IMR-90 (cell line): Measurements from ENCODE around the gene SELENOO. TPM values are rescaled to one million over a fixed set of nuclear protein-coding genes. Genes with fewer than 3 reads are reported as not detected.
A peak's percentile ranks its signal among the peaks of the same experiment; 100 is the strongest.

Source experiments
- ATAC-seq: fragments of 200-7000 bp; cut with Tn5 transposase; 2 replicates; pipeline ENCODE4 v1.9.1; 2020; ENCODE audit warnings: low read depth, mild to moderate bottlenecking, moderate library complexity
- BruUV-seq: library from RNA; stranded (reverse); fragments of 400-500 nt; replicated peaks from 2 replicates; lab custom pipeline; 2021; lab: Mats Ljungman, UMichigan
- CTCF ChIA-PET: fragments of 300-600 bp; formaldehyde crosslinking; extraction: SDS; loops from one replicate; lab custom pipeline; 2021; ENCODE audit warnings: antibody characterized with exemption; lab: Yijun Ruan, JAX
- POLR2A ChIA-PET: fragments of 300-600 bp; sonication (Branson Sonifier 250); formaldehyde crosslinking; loops from one replicate; lab custom pipeline; 2022; ENCODE audit warnings: antibody characterized with exemption; ENCODE audit not compliant: unreplicated experiment; lab: Charles Lee
- DNase-seq: peaks from one replicate; pipeline ENCODE4 v3.0.0; 2013
- H2AFZ ChIP-seq: replicated peaks from 2 replicates; pipeline ENCODE3; 2013; ENCODE audit warnings: low read length, mild to moderate bottlenecking; ENCODE audit not compliant: poor library complexity
- H2AK5ac ChIP-seq: 2 replicates; pipeline ENCODE4 v1.6.1; 2013; ENCODE audit warnings: low read depth, low read length, inconsistent platforms
- H2AK9ac ChIP-seq: replicated peaks from 2 replicates; pipeline ENCODE3; 2013; ENCODE audit warnings: mild to moderate bottlenecking, low read depth, low read length, moderate library complexity; ENCODE audit not compliant: poor library complexity
- H2BK120ac ChIP-seq: 2 replicates; pipeline ENCODE4 v1.6.1; 2013; ENCODE audit warnings: low read depth, low read length, inconsistent platforms
- H2BK15ac ChIP-seq: 3 replicates; pipeline ENCODE4 v1.6.1; 2013; ENCODE audit warnings: low read depth, low read length, inconsistent platforms
- H2BK20ac ChIP-seq: 2 replicates; pipeline ENCODE4 v1.6.1; 2013; ENCODE audit warnings: low read depth, mild to moderate bottlenecking, inconsistent platforms, low read length, moderate library complexity
- H2BK5ac ChIP-seq: 2 replicates; pipeline ENCODE4 v1.6.1; 2013; ENCODE audit warnings: mild to moderate bottlenecking, low read depth, low read length, inconsistent platforms; ENCODE audit not compliant: poor library complexity, severe bottlenecking
- H3K14ac ChIP-seq: replicated peaks from 2 replicates; pipeline ENCODE4 v1.6.1; 2013; ENCODE audit warnings: low read depth, low read length, inconsistent platforms
- H3K18ac ChIP-seq: 2 replicates; pipeline ENCODE4 v1.6.1; 2013; ENCODE audit warnings: low read depth, low read length, control low read depth
- H3K23ac ChIP-seq: 2 replicates; pipeline ENCODE4 v1.6.1; 2013; ENCODE audit warnings: low read depth, low read length, inconsistent platforms
- H3K27ac ChIP-seq: 2 replicates; pipeline ENCODE4 v1.5.1; 2013; ENCODE audit warnings: mild to moderate bottlenecking, control low read depth, low read length; ENCODE audit not compliant: insufficient read depth
- H3K27me3 ChIP-seq: 2 replicates; pipeline ENCODE4 v1.6.1; 2013; ENCODE audit warnings: low read length; ENCODE audit not compliant: control insufficient read depth, insufficient read depth
- H3K36me3 ChIP-seq: 2 replicates; pipeline ENCODE4 v1.6.1; 2013; ENCODE audit warnings: low read length, mixed read lengths; ENCODE audit not compliant: control insufficient read depth, insufficient read depth
- H3K4ac ChIP-seq: 2 replicates; pipeline ENCODE4 v1.6.1; 2013; ENCODE audit warnings: low read depth, low read length, inconsistent platforms
- H3K4me1 ChIP-seq: 2 replicates; pipeline ENCODE4 v1.6.1; 2013; ENCODE audit warnings: low read length, mixed read lengths; ENCODE audit not compliant: control insufficient read depth, insufficient read depth
- H3K4me2 ChIP-seq: 2 replicates; pipeline ENCODE4 v1.6.1; 2013; ENCODE audit warnings: low read depth, mild to moderate bottlenecking, control low read depth, low read length, moderate library complexity
- H3K4me3 ChIP-seq: 2 replicates; pipeline ENCODE4 v1.5.1; 2013; ENCODE audit warnings: low read depth, mild to moderate bottlenecking, control low read depth, low read length, moderate library complexity; ENCODE audit not compliant: insufficient read depth
- H3K56ac ChIP-seq: 2 replicates; pipeline ENCODE4 v1.6.1; 2013; ENCODE audit warnings: low read length, inconsistent platforms; ENCODE audit not compliant: insufficient read depth; ENCODE audit errors: extremely low read depth
- H3K79me1 ChIP-seq, 2 experiments: 2 replicates each; pipeline ENCODE4 v1.6.1; 2013; ENCODE audit warnings: low read length in 2 of 2, inconsistent platforms in 1 of 2, low read depth in 1 of 2
- H3K9ac ChIP-seq: 2 replicates; pipeline ENCODE4 v1.6.1; 2013; ENCODE audit warnings: low read depth, low read length, control low read depth
- H3K9me1 ChIP-seq: 2 replicates; pipeline ENCODE4 v1.6.1; 2013; ENCODE audit warnings: low read length, inconsistent platforms; ENCODE audit not compliant: insufficient read depth
- H3K9me3 ChIP-seq: 2 replicates; pipeline ENCODE4 v1.6.1; 2013; ENCODE audit warnings: low read length; ENCODE audit not compliant: control insufficient read depth, insufficient read depth
- H4K20me1 ChIP-seq: 2 replicates; pipeline ENCODE4 v1.6.1; 2013; ENCODE audit warnings: low read length, inconsistent platforms; ENCODE audit not compliant: insufficient read depth
- H4K5ac ChIP-seq: 2 replicates; pipeline ENCODE4 v1.6.1; 2013; ENCODE audit warnings: mild to moderate bottlenecking, low read depth, low read length, control low read depth
- H4K8ac ChIP-seq, 2 experiments: 2 replicates each; pipeline ENCODE4 v1.6.1; 2013; ENCODE audit warnings: low read depth in 2 of 2, low read length in 2 of 2, control low read depth in 1 of 2, inconsistent platforms in 1 of 2
- H4K91ac ChIP-seq: 2 replicates; pipeline ENCODE4 v1.6.1; 2013; ENCODE audit warnings: low read depth, low read length, inconsistent platforms; ENCODE audit not compliant: insufficient read depth
- NFE2L2 ChIP-seq: fragments of 150-350 bp; IDR thresholded peaks from 2 replicates; pipeline ENCODE4 v1.6.1; 2016; ENCODE audit warnings: low read depth, mild to moderate bottlenecking, low read length
- WGBS, 2 experiments: methylation state at CpG; one replicate each; pipeline versions ENCODE4 v1.1.5 to v1.1.7; 2013; ENCODE audit warnings: missing lambda C conversion rate in 2 of 2; ENCODE audit not compliant: insufficient read length in 1 of 2; ENCODE audit errors: extremely low coverage in 2 of 2; 5-methylcytosine and 5-hydroxymethylcytosine counted together
- dilution Hi-C: fragments of 300-500 bp; cut with HindIII; formaldehyde crosslinking; loops from one replicate; pipeline ENCODE4 v1.14.3; 2018; ENCODE audit warnings: low sequenced_read_pairs; ENCODE audit not compliant: unreplicated experiment
- in situ Hi-C: fragments of 300-500 bp; cut with MboI; formaldehyde crosslinking; loops from 3 replicates; pipeline ENCODE4 v1.14.3; 2019; ENCODE audit warnings: low sequenced_read_pairs, inconsistent platforms, mixed read lengths
- intact Hi-C: fragments of 100-400 bp; cut with micrococcal nuclease; formaldehyde crosslinking; loops from 2 replicates; pipeline ENCODE4 v1.10.0; 2022
- polyA plus RNA-seq, 3 experiments: library from polyadenylated mRNA; depleted of rRNA; stranded (reverse); fragments of >200 nt; gene quantifications; 2 replicates each; pipeline ENCODE4 v1.2.3, GENCODE V29; 2012; ENCODE audit warnings: low replicate concordance in 1 of 3
- total RNA-seq: library from RNA; depleted of rRNA; stranded (reverse); fragments of >200 nt; gene quantifications from 2 replicates; pipeline ENCODE4 v1.2.3, GENCODE V29; 2012

The SELENOO gene
- total and polyA plus RNA-seq, 2 of the 4 experiments (the other 2 are of a cell fraction), result 10.4 to 21.4 TPM

GRCh38 chr22:50259302-50259701 lies 58.5 kb downstream of the SELENOO start:
- POLR2A ChIA-PET, result no interaction called here
- TF ChIP-seq NFE2L2, result no peak
- dilution Hi-C loops, result no loop called here

More at GRCh38 chr22:50259302-50259701, 58.5 kb downstream of the SELENOO start:
- Histone ChIP-seq H4K8ac (no peak overlapping the region), H4K20me1 (peaks cover 24% of the 10 kb centered on the region), H3K4ac (no peak overlapping the region; the same call in 1 of the 2 replicates), H3K4me3 (no peak overlapping the region), H4K5ac (no peak overlapping the region), H3K9me3 (no peaks in the 10 kb centered on the region), H2AFZ (no peak overlapping the region), H3K4me2 (no peak overlapping the region), H3K9me1 (peaks cover 4% of the 10 kb centered on the region; the same call in 1 of the 2 replicates), H2BK120ac (no peak overlapping the region), H3K36me3 (peaks cover 27% of the 10 kb centered on the region; the same call in 1 of the 2 replicates), H2BK5ac (no peak overlapping the region), H4K91ac (no peak overlapping the region), H3K56ac (no peak overlapping the region), H3K4me1 (peaks cover 17% of the 10 kb centered on the region), H2AK9ac (peak overlapping the region; percentile 72), H2AK5ac (no peak overlapping the region), H2BK20ac (no peak overlapping the region), H2BK15ac (no peak overlapping the region), H3K18ac (no peak overlapping the region), H3K27ac (no peak overlapping the region), H3K23ac (no peak overlapping the region), H3K14ac (no peak overlapping the region), H3K27me3 (no peaks in the 10 kb centered on the region), H3K9ac (no peak overlapping the region), H3K79me1 (peaks cover 9 to 43% of the 10 kb centered on the region in 2 experiments; a peak in 3 of 4 replicates)
- no TSS peak for BruUV-seq
- ATAC-seq, result no peak
- intact Hi-C loops, result no loop called here
- CTCF ChIA-PET, result no interaction called here
- in situ Hi-C loops, result no loop called here
- WGBS, 2 experiments, result 97% methylated on average over 7 of the region's 15 CpGs; no CpG with 5 or more reads in 1 of the 2 experiments
- DNase-seq, result no peak
